ENCODE data around the gene TMC1. TPM values are rescaled to one million over a fixed set of nuclear protein-coding genes. Genes with fewer than 3 reads are reported as not detected.
"Not testable (repeated sequence)": the region's sequence is repeated elsewhere in the genome, so short reads cannot be mapped to it uniquely, and the experiment has no call there.

Gene TMC1
- total and polyA plus RNA-seq, 5 donors, result 0.05 to 0.45 TPM; not detected in 3

DNA sequence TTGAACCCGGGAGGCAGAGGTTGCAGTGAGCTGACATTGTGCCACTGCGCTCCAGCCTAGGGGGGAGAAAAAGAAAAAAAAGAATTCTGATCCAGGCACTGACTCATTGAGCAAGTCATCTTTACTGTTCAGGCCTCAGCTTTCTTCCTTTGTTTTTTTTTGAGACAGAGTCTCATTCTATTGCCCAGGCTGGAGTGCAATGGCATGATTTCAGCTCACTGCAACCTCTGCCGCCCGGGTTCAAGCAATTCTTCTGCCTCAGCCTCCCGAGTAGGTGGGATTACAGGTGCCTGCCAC, 21.1 kb downstream of the TMC1 start:
- 93% methylated on average over 5 of the region's 5 CpGs for WGBS
- H3K4me3 ChIP-seq (ENCODE audit: low read length); intact Hi-C loops (cut with DNase I); H3K9me3 ChIP-seq (ENCODE audit: control insufficient read depth, low read length); H3K27me3 ChIP-seq (ENCODE audit: control insufficient read depth, insufficient read depth); H3K4me1 ChIP-seq (ENCODE audit: control insufficient read depth, insufficient read depth, low read length); H3K27ac ChIP-seq (ENCODE audit: low read length); ATAC-seq; DNase-seq: not testable (repeated sequence)

DNA sequence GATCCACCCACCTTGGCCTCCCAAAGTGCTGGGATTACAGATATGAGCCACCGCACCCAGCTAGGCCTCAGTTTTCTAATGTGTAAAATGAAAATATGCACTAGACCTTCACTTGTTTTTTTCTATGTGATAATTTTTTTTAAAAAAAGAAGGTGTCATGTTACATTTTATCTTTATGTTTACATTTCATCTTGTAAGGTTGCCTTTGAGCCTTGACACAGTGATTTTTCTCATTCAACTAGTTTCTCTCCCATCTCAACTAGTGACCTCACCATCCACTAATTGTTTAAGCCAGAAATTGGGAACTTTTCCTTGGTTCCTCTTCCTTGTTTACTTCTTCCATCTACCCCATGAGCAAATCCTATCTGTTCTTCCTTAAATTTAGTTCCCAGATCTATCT, 21.5 kb downstream of the TMC1 start:
- WGBS, result 98% methylated on average over 1 of the region's 1 CpG
- intact Hi-C loops (cut with DNase I), result no loop called here
- no peaks in the 10 kb centered on the region for H3K27me3 ChIP-seq (ENCODE audit: control insufficient read depth, insufficient read depth)
- H3K4me1 ChIP-seq (ENCODE audit: control insufficient read depth, insufficient read depth, low read length), result no peaks in the 10 kb centered on the region
- no peak for ATAC-seq
- no peak for DNase-seq
- H3K9me3 ChIP-seq (ENCODE audit: control insufficient read depth, low read length), result no peaks in the 10 kb centered on the region
- no peak overlapping the region for H3K27ac ChIP-seq (ENCODE audit: low read length)
- no peak overlapping the region for H3K4me3 ChIP-seq (ENCODE audit: low read length)

DNA sequence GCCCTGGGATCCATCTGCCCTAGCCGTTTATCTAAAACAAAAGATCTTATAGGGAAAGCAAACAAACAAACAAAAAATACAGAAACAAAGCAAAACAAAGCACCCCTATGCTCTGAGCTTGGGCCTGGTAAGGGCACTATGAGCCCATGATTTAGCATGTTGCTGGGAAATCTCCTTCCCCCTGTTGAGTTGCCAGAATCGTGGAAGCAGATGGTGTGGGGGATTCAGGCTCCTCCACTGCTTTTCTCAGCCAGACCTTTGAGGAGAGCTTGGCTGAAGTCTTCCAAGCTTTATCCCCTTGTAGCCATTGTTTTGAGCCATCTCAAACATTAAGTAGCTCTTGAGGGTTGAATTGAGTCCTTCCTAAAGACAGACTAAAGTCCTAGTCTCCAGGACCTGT, 29.9 kb downstream of the TMC1 start:
- DNase-seq (no peak), ATAC-seq (no peak)
- Histone ChIP-seq H3K4me3 (ENCODE audit: low read length) (no peak overlapping the region), H3K27ac (ENCODE audit: low read length) (no peak overlapping the region), H3K27me3 (ENCODE audit: control insufficient read depth, insufficient read depth) (no peaks in the 10 kb centered on the region), H3K4me1 (ENCODE audit: control insufficient read depth, insufficient read depth, low read length) (no peaks in the 10 kb centered on the region), H3K9me3 (ENCODE audit: control insufficient read depth, low read length) (no peaks in the 10 kb centered on the region)
- intact Hi-C loops (cut with DNase I), result loop anchor here in 1 of 4 donors (10.0 kb wide), 1 partner anchor 47 kb away; no protein-coding TSS in a partner anchor
- 55% methylated on average over 2 of the region's 2 CpGs for WGBS

DNA sequence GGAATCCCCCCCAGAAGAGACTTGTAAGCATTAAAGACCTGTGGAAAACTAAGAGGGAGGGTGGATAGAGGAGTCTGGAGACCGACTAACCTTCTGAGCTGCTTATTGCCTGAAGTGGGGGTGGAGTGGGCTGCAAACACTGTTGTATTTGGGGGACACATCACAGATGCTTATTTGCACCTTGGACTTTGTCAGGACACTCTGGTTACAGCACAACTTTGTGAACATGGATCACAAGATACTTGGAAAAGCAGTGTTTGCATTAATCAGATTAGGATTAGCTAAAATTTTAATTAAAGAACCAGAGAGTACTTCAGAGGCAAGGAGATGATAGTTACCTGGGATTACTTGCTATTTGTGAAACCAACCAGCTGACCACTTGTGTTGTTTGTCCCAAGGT, 30.9 kb downstream of the TMC1 start:
- H3K27ac ChIP-seq (ENCODE audit: low read length), result no peak overlapping the region
- DNase-seq, result no peak
- intact Hi-C loops (cut with DNase I), result loop anchor here in 1 of 4 donors (10.0 kb wide), 1 partner anchor 48 kb away; no protein-coding TSS in a partner anchor
- H3K4me1 ChIP-seq (ENCODE audit: control insufficient read depth, insufficient read depth, low read length), result no peaks in the 10 kb centered on the region
- no peaks in the 10 kb centered on the region for H3K9me3 ChIP-seq (ENCODE audit: control insufficient read depth, low read length)
- no peak for ATAC-seq
- WGBS, result 64% methylated on average over 1 of the region's 1 CpG
- no peak overlapping the region for H3K4me3 ChIP-seq (ENCODE audit: low read length)
- H3K27me3 ChIP-seq (ENCODE audit: control insufficient read depth, insufficient read depth), result no peaks in the 10 kb centered on the region

DNA sequence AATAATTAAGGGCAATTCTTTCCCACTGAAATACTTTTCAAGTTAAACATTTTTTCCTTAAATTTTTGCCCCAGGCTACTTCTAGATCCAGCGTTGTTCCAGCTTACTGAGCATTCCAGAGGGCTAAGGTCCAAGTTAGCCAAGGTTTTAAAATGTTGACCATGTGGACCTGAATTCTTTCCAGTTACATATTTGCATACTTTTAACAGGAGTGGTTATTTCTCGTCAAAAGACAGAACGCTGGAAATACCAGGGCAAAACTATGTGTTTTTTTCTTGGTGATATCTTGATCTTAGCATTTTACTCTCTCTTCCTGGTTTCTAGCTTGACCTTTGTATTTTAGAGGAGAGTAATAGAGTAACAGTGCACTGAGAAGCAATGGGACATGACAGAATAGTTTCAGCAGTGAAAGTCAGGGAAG, 32.8 kb downstream of the TMC1 start:
- Histone ChIP-seq H3K9me3 (ENCODE audit: control insufficient read depth, low read length) (no peaks in the 10 kb centered on the region), H3K4me3 (ENCODE audit: low read length) (no peak overlapping the region), H3K27ac (ENCODE audit: low read length) (no peak overlapping the region), H3K27me3 (ENCODE audit: control insufficient read depth, insufficient read depth) (no peaks in the 10 kb centered on the region), H3K4me1 (ENCODE audit: control insufficient read depth, insufficient read depth, low read length) (peaks cover 1% of the 10 kb centered on the region)
- ATAC-seq, result no peak
- intact Hi-C loops (cut with DNase I), result loop anchor here in 1 of 4 donors (10.0 kb wide), 1 partner anchor 49 kb away; no protein-coding TSS in a partner anchor
- 37% methylated on average over 3 of the region's 3 CpGs for WGBS
- no peak for DNase-seq

DNA sequence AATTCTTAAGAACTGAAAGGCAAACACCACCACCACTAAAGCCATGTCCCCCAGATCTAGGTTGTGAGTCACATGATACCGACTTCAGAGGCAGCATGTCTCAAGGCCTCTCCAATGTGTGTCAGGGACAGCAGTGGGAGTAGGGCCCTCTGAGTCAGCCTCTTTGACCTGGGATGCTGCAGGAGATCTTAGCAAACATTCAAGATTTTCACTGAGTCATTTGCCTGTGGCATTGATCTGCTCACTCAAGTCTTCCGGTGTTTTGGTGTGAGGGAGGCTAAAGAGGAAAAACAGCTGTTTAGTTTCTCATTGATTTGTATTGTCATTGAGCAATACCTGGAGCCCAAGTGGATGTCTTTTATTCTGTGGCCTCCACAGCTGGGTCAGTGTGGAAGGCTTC, 36.1 kb downstream of the TMC1 start:
- peaks cover 1% of the 10 kb centered on the region for H3K4me1 ChIP-seq (ENCODE audit: control insufficient read depth, insufficient read depth, low read length)
- DNase-seq, result peak in 1 of 3 donors; percentile 17
- intact Hi-C loops (cut with DNase I), result loop anchor here in 1 of 4 donors (10.0 kb wide), 1 partner anchor 53 kb away; no protein-coding TSS in a partner anchor
- no peak for ATAC-seq
- H3K27ac ChIP-seq (ENCODE audit: low read length), result no peak overlapping the region
- H3K4me3 ChIP-seq (ENCODE audit: low read length), result no peak overlapping the region
- WGBS, result 59% methylated on average over 2 of the region's 2 CpGs
- no peaks in the 10 kb centered on the region for H3K9me3 ChIP-seq (ENCODE audit: control insufficient read depth, low read length)
- no peaks in the 10 kb centered on the region for H3K27me3 ChIP-seq (ENCODE audit: control insufficient read depth, insufficient read depth)

DNA sequence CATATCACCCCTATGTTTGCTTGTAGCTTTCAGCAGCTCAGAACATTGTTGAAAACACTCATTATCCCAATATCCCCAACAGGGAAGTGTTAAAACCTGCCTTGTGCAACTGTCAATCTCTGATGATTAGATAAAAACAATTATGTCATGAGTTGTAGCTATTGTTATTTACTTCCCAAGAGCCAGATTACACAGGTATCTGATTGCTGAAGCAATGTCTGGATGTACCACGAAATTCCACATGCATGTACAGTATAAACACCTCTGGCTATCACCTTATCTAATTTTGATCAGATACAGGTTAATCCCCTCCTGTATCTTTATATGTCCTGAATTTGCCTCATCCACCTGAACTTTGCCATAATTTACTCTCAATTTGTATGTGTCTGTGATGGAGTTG, 38.7 kb downstream of the TMC1 start:
- intact Hi-C loops (cut with DNase I), result no loop called here
- Histone ChIP-seq H3K4me1 (ENCODE audit: control insufficient read depth, insufficient read depth, low read length) (peaks cover 1% of the 10 kb centered on the region), H3K27me3 (ENCODE audit: control insufficient read depth, insufficient read depth) (no peaks in the 10 kb centered on the region), H3K4me3 (ENCODE audit: low read length) (no peak overlapping the region), H3K9me3 (ENCODE audit: control insufficient read depth, low read length) (no peaks in the 10 kb centered on the region), H3K27ac (ENCODE audit: low read length) (no peak overlapping the region)
- WGBS, result 75% methylated on average over 1 of the region's 1 CpG
- DNase-seq (no peak), ATAC-seq (no peak)

DNA sequence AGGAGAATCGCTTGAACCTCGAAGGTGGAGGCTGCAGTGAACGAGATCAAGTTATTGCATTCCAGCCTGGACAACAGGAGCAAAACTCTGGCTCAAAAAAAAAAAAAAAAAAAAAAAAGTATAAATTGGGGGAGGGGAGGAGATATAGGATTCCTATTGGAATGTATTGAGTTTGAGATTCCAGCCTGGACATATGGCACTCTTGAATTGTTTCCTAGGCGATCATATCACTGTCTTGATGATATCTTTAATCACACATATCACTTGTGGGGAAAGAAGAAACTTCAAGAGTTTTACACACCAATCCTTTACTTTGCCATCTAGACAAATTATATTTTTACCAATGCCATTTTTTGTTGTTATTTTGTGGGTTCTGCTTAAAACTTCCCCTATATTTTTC, 42.4 kb downstream of the TMC1 start:
- H3K27ac ChIP-seq (ENCODE audit: low read length), result no peak overlapping the region

DNA sequence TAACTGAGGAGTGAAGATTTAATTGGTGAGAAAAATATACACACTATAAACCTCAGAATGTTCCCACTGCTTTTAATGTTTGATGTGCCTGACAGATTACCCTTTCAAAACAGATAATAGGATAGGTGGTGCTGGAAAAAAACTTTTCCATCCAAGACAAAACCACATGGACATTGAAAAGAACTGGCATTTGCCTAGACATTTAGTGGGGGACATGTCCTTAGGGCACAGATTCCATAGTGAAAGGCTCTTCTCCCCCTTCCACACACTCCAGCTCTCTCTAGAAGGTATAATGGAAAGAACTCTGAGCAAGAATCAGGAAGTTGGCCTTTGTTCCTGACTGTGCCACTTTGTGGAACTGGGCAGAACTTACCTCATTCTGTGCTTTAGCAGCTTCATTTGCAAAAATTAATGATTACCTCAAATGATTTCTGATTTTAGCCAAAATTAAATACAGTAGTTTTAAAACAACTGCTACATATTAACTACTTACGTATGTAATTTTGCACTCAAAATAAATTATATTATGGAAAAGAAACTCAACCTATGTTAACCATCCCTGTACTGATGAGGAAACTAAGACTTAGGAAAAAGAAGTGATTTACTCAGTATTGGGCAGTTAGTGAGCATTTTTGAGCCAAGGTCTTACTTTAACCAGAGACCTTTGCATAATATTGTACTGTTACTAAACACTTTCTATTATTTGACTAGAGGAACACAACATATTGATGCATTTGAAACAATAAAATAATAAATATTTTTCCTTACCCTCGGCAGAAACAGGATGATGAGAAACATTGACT, 43.3 kb downstream of the TMC1 start:
- intact Hi-C loops (cut with DNase I), result no loop called here
- Histone ChIP-seq H3K27me3 (ENCODE audit: control insufficient read depth, insufficient read depth) (no peaks in the 10 kb centered on the region), H3K9me3 (ENCODE audit: control insufficient read depth, low read length) (no peaks in the 10 kb centered on the region), H3K4me1 (ENCODE audit: control insufficient read depth, insufficient read depth, low read length) (no peaks in the 10 kb centered on the region), H3K4me3 (ENCODE audit: low read length) (no peak overlapping the region), H3K27ac (ENCODE audit: low read length) (no peak overlapping the region)
- 94% methylated on average over 2 of the region's 2 CpGs for WGBS
- no peak for ATAC-seq
- no peak for DNase-seq

More for the DNA sequence above, 42.4 kb downstream of the TMC1 start:
- H3K4me3 ChIP-seq (ENCODE audit: low read length), result no peak overlapping the region
- H3K27me3 ChIP-seq (ENCODE audit: control insufficient read depth, insufficient read depth), result no peaks in the 10 kb centered on the region
- ATAC-seq (no peak), DNase-seq (no peak)
- no peaks in the 10 kb centered on the region for H3K9me3 ChIP-seq (ENCODE audit: control insufficient read depth, low read length)
- no peaks in the 10 kb centered on the region for H3K4me1 ChIP-seq (ENCODE audit: control insufficient read depth, insufficient read depth, low read length)
- WGBS, result 88% methylated on average over 4 of the region's 4 CpGs
- intact Hi-C loops (cut with DNase I), result no loop called here

DNA sequence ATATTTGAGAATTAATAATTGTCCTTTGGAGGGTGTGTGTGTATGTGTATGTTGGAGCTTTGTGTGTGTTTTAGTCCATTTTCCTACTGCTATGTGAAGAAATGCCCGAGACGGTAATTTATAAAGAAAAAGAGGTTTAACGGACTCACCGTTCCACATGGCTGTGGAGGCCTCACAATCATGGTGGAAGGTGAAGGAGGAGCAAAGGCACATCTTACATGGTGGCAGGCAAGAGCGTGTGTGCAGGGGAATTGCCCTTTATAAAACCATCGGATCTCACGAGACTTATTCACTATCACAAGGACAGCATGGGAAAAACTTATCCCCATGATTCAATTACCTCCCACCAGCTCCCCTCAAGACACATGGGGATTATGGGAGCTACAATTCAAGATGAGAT, 44.1 kb downstream of the TMC1 start:
- ATAC-seq (no peak), DNase-seq (no peak)
- intact Hi-C loops (cut with DNase I), result no loop called here
- 97% methylated on average over 7 of the region's 7 CpGs for WGBS
- Histone ChIP-seq H3K27me3 (ENCODE audit: control insufficient read depth, insufficient read depth) (no peaks in the 10 kb centered on the region), H3K4me3 (ENCODE audit: low read length) (no peak overlapping the region), H3K4me1 (ENCODE audit: control insufficient read depth, insufficient read depth, low read length) (no peaks in the 10 kb centered on the region), H3K27ac (ENCODE audit: low read length) (no peak overlapping the region), H3K9me3 (ENCODE audit: control insufficient read depth, low read length) (no peaks in the 10 kb centered on the region)

DNA sequence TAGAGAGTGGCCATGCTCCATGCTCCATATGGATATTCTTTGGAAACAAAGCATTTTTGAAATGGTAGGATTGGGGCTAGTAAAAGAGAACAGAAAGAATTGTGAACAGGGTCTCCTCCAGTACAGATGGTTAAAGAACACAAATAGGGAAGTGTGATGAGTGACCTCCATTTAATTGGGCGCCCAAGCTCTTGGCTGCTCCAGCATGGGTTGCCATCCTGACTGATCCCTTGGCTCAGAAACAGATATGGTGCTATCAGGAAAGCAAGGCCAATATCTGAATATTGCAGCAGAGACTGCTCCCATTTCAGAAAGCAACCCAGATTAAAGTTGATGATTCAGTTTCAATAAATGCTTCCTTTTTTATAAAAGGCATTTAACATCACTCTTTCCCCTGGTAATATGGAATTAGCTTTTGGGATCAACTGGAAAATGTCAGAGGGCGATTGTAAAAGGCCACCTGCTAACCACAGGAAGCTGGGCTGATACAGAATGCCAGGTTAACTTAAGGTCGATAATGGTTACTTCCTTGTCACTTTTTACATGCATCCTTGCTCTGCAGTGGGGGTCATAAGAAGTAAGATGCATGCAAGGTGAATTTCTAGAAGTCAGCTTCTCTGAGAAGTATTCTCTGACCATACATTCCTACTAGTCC, 52.9 kb downstream of the TMC1 start:
- intact Hi-C loops (cut with DNase I), result loop anchor here in 1 of 4 donors (5.0 kb wide), 1 partner anchor 42 kb away; no protein-coding TSS in a partner anchor
- H3K27me3 ChIP-seq (ENCODE audit: control insufficient read depth, insufficient read depth), result no peaks in the 10 kb centered on the region
- no peak overlapping the region for H3K27ac ChIP-seq (ENCODE audit: low read length)
- H3K4me1 ChIP-seq (ENCODE audit: control insufficient read depth, insufficient read depth, low read length), result peaks cover 2% of the 10 kb centered on the region
- H3K4me3 ChIP-seq (ENCODE audit: low read length), result no peak overlapping the region
- no peak for DNase-seq
- no peaks in the 10 kb centered on the region for H3K9me3 ChIP-seq (ENCODE audit: control insufficient read depth, low read length)
- WGBS, result 79% methylated on average over 3 of the region's 3 CpGs
- no peak for ATAC-seq
